Mucosa of rectum (tissue), 2 donors: ENCODE results near the gene MET.

Experiments
- H3K27ac ChIP-seq, 2 donors: one replicate each; pipeline ENCODE4 v1.7.0; 2013; ENCODE audit warnings: inconsistent platforms in 2 of 2, low read depth in 2 of 2, low read length in 2 of 2
- H3K27me3 ChIP-seq, 2 donors: one replicate each; pipeline ENCODE4 v1.7.0; 2013; ENCODE audit warnings: low read length in 2 of 2; ENCODE audit not compliant: control insufficient read depth in 2 of 2, insufficient read depth in 2 of 2
- H3K36me3 ChIP-seq, 2 donors: one replicate each; pipeline ENCODE4 v1.7.0; 2013; ENCODE audit warnings: low read length in 2 of 2; ENCODE audit not compliant: control insufficient read depth in 2 of 2, insufficient read depth in 2 of 2
- H3K4me1 ChIP-seq, 2 donors: one replicate each; pipeline ENCODE4 v1.7.0; 2013; ENCODE audit warnings: low read length in 2 of 2, mild to moderate bottlenecking in 1 of 2; ENCODE audit not compliant: control insufficient read depth in 2 of 2, insufficient read depth in 2 of 2
- H3K4me3 ChIP-seq, 2 donors: one replicate each; pipeline ENCODE4 v1.7.0; 2013; ENCODE audit warnings: low read length in 2 of 2
- H3K9ac ChIP-seq, 2 donors: one replicate each; pipeline ENCODE4 v1.7.0; 2013; ENCODE audit warnings: low read length in 2 of 2, low read depth in 1 of 2, mild to moderate bottlenecking in 1 of 2
- H3K9me3 ChIP-seq, 2 donors: one replicate each; pipeline ENCODE4 v1.7.0; 2013; ENCODE audit warnings: low read length in 2 of 2; ENCODE audit not compliant: control insufficient read depth in 2 of 2
- donor health status: healthy.
- donor health status: Normal muscosa, but diverticular disease.

MET gene

DNA sequence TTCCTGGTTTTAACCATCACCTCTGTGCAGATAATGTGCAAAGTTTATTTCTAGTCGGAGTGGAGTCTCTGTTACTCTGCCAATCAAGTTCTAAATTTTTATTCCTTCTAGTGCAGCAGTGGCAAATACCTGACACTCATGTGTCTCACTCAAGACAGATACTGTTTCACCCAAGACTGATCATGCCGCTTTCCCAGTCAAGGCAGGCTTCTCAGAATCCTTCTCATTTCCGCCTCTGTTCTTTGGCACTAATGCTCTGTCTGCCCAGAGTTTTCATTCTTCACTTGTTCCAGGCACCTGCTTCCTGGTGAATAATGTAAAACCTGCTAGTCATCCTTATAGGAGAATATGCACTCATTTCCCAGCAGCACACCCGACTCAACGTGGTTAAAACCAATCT, 24.7 kb downstream of the MET start:
- Histone ChIP-seq H3K4me1 (no peaks in the 10 kb centered on the region), H3K9me3 (no peaks in the 10 kb centered on the region), H3K36me3 (peaks cover 2 to 3% of the 10 kb centered on the region in 2 donors), H3K27me3 (no peaks in the 10 kb centered on the region), H3K27ac (no peak overlapping the region), H3K4me3 (no peak overlapping the region), H3K9ac (no peak overlapping the region)

DNA sequence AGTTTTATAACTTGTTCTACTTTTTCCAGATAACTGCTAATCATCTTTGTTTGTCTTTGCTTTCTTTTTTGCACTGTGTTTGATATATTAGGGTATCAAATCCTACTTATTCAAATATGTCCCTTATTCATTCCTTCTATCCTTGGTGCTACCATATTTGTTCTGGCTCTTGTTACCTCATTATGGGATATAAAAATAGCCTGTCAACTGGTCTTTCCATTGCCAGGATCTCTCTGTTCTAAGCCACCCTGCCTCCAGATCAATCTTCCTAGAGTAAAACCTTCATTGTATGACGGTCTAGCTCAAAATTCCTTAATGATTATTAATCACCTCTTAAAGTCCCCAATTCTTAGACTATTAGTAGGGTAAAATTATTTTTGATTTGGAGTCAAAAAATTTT, 25.2 kb downstream of the MET start:
- Histone ChIP-seq H3K4me1 (no peaks in the 10 kb centered on the region), H3K27me3 (no peaks in the 10 kb centered on the region), H3K36me3 (peaks cover 2 to 3% of the 10 kb centered on the region in 2 donors), H3K9ac (no peak overlapping the region), H3K9me3 (no peaks in the 10 kb centered on the region), H3K4me3 (no peak overlapping the region), H3K27ac (no peak overlapping the region)

DNA sequence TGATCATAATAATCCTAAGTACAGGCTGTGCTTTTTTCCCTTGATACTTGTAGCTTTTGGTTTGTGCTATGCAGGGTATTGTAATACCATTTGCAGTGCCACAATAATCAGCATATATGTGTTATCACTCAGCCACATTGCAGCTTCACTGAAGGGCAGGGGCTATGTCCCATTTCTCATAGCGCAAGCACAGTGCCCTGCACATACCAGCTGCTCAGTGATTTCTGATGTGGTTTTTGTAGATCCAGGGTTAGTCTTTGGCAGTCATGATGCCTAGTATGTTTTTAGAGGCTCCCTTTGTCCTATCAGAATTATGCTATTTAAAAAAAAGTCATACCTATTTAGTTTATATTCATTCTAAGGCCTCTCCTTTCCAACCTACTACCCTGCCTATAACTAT, 25.8 kb downstream of the MET start:
- Histone ChIP-seq H3K9me3 (no peaks in the 10 kb centered on the region), H3K4me3 (no peak overlapping the region), H3K36me3 (peaks cover 2 to 3% of the 10 kb centered on the region in 2 donors), H3K27me3 (no peaks in the 10 kb centered on the region), H3K27ac (no peak overlapping the region), H3K4me1 (no peaks in the 10 kb centered on the region), H3K9ac (no peak overlapping the region)

DNA sequence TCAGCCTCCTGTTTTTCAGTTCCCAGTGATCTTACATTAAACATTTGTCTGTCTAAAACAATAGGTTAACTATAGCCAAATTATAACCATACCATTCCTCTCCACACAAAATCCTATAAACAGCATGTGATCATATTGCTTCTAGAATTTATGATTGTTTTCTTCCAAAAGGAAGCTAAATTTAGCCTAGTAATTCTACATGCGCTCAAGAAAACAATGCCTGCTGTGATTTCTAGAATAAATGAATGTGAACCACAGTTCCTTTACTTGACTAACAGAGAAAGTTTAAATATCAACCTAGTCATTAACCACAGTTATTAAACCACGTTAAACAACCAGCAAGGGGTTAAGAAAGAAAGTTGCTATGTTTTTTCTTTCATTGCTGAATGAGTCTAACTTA, 26.4 kb downstream of the MET start:
- no peaks in the 10 kb centered on the region for H3K9me3 ChIP-seq
- no peaks in the 10 kb centered on the region for H3K27me3 ChIP-seq
- H3K27ac ChIP-seq = no peak overlapping the region
- no peak overlapping the region for H3K9ac ChIP-seq
- H3K4me3 ChIP-seq = no peak overlapping the region
- H3K4me1 ChIP-seq = no peaks in the 10 kb centered on the region
- peaks cover 2 to 3% of the 10 kb centered on the region in 2 donors for H3K36me3 ChIP-seq

DNA sequence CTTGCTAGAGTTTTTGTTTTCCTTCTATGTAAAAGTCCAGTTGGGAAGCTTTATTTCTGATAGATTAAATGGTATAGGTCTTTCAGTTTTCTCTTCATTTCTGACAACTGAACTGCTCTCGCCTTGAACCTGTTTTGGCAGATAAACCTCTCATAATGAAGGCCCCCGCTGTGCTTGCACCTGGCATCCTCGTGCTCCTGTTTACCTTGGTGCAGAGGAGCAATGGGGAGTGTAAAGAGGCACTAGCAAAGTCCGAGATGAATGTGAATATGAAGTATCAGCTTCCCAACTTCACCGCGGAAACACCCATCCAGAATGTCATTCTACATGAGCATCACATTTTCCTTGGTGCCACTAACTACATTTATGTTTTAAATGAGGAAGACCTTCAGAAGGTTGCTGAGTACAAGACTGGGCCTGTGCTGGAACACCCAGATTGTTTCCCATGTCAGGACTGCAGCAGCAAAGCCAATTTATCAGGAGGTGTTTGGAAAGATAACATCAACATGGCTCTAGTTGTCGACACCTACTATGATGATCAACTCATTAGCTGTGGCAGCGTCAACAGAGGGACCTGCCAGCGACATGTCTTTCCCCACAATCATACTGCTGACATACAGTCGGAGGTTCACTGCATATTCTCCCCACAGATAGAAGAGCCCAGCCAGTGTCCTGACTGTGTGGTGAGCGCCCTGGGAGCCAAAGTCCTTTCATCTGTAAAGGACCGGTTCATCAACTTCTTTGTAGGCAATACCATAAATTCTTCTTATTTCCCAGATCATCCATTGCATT, 27.1 kb downstream of the MET start:
- H3K9me3 ChIP-seq = no peaks in the 10 kb centered on the region
- no peak overlapping the region for H3K4me3 ChIP-seq
- no peaks in the 10 kb centered on the region for H3K4me1 ChIP-seq
- no peaks in the 10 kb centered on the region for H3K27me3 ChIP-seq
- H3K36me3 ChIP-seq = peaks cover 2 to 3% of the 10 kb centered on the region in 2 donors
- H3K27ac ChIP-seq = no peak overlapping the region
- H3K9ac ChIP-seq = no peak overlapping the region

DNA sequence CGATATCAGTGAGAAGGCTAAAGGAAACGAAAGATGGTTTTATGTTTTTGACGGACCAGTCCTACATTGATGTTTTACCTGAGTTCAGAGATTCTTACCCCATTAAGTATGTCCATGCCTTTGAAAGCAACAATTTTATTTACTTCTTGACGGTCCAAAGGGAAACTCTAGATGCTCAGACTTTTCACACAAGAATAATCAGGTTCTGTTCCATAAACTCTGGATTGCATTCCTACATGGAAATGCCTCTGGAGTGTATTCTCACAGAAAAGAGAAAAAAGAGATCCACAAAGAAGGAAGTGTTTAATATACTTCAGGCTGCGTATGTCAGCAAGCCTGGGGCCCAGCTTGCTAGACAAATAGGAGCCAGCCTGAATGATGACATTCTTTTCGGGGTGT, 27.7 kb downstream of the MET start:
- H3K27me3 ChIP-seq = no peaks in the 10 kb centered on the region
- peaks cover 2 to 3% of the 10 kb centered on the region in 2 donors for H3K36me3 ChIP-seq
- no peak overlapping the region for H3K9ac ChIP-seq
- no peaks in the 10 kb centered on the region for H3K9me3 ChIP-seq
- H3K27ac ChIP-seq = no peak overlapping the region
- H3K4me1 ChIP-seq = no peaks in the 10 kb centered on the region
- H3K4me3 ChIP-seq = no peak overlapping the region

DNA sequence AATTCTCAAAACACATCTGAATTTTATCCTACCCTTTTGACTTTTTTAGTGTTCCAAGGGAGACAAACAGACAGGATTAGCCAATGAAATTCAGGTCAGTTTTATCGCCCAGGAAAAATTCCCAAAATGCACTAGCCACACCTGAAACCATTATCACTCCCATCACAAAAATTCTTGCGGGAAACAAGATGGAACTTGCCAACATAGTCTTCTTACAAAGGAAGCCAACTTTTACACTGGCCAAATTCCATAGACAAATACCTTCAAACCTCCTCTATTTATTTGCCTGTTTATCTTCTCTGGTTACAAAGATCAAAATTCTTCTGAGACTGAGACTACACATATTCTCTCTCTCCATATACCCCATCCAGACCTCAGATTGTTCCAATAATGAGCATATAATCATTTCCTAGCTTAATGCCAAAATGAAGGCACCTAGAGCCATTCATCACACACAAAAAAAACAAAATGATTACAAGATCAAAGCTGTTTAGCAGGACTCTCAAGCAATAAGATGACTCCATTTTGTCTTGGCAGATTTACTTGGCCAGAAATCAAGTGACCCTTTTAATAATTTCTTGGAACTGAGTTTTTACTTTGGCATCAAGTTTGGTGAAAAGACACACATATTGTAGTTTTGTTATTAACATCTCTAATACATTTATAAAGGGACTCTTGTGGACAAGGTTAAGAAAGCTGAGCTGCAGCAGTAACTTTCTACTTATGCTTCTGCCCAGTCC, 30.2 kb downstream of the MET start:
- H3K9ac ChIP-seq = no peak overlapping the region
- no peaks in the 10 kb centered on the region for H3K27me3 ChIP-seq
- H3K36me3 ChIP-seq = no peaks in the 10 kb centered on the region
- H3K27ac ChIP-seq = no peak overlapping the region
- H3K9me3 ChIP-seq = no peaks in the 10 kb centered on the region
- H3K4me3 ChIP-seq = no peak overlapping the region
- H3K4me1 ChIP-seq = peaks cover 0 to 4% of the 10 kb centered on the region in 2 donors

DNA sequence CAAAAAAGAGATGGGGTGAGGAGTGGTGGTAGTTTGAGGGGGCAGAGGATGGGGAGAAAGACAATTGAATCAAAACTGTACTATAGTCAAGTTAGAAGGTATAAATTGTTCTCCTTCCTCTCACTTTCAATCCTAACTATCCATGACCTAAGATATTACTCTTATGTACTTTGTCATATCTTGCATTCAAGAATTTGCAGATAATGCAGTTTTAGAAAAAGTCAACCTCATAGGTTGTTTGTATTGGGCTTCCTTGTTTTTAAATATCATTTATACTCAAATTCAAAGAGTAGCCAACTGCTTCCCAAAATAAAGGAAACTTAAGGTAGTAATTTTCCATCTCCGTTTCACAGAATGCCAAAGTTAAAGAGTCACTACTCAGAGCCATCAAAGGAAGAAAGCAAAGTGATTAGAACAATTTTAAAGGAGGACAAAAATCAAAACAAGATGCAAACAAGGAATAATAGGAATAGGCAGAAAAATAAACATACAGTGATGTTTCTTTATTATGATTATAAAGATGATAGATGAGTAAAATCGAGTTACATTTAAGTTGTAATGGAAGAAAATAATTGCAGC, 32.7 kb downstream of the MET start:
- Histone ChIP-seq H3K4me1 (peaks cover 0 to 4% of the 10 kb centered on the region in 2 donors), H3K36me3 (no peaks in the 10 kb centered on the region), H3K27me3 (no peaks in the 10 kb centered on the region), H3K27ac (no peak overlapping the region), H3K4me3 (no peak overlapping the region), H3K9ac (no peak overlapping the region), H3K9me3 (no peaks in the 10 kb centered on the region)

DNA sequence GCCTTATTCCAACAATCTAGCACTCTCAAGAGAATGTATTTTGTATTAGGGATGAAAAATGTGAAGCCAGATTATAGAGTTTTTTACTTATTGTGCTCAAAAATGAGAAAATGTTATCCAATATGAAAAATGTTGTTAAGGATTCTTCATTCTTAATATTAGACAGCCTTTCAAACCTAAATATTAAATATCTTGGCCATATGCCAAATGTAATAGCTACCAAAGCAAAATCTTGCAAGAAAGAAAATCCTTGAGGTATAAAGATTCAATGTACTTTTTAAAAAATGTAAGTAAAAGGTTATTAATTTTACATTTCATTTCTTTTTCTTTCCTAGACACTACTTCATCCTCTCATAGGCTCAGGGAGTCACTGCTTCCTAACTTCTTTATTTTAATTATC, 33.4 kb downstream of the MET start:
- Histone ChIP-seq H3K9me3 (no peaks in the 10 kb centered on the region), H3K27ac (no peak overlapping the region), H3K36me3 (no peaks in the 10 kb centered on the region), H3K27me3 (no peaks in the 10 kb centered on the region), H3K9ac (no peak overlapping the region), H3K4me3 (no peak overlapping the region), H3K4me1 (peaks cover 0 to 4% of the 10 kb centered on the region in 2 donors)

DNA sequence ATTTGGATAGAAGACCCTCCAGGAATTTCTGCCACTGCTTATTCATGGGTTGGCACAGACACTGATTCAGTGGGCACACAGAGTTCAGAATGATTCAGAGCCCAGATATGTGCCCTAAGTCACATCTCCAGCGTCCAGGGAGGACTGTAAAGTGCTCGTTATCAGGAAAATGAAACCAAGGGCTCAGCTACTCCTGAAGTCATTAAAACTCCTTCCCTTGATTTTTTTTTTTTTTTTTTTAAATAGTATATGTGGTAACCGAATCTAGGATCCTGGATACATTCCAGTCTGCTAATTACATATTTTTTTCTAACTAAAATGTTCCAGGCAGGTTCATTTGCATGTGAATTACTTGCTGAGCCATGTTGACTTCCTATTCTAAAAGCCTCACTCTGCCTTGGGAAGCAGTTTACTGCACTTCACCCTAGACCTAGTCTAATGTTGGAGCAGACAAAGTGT, 34.7 kb downstream of the MET start:
- no peak overlapping the region for H3K9ac ChIP-seq
- H3K4me1 ChIP-seq = peaks cover 0 to 4% of the 10 kb centered on the region in 2 donors
- H3K27ac ChIP-seq = no peak overlapping the region
- H3K36me3 ChIP-seq = no peaks in the 10 kb centered on the region
- no peaks in the 10 kb centered on the region for H3K9me3 ChIP-seq
- no peaks in the 10 kb centered on the region for H3K27me3 ChIP-seq
- H3K4me3 ChIP-seq = no peak overlapping the region
